ENCODE results near the gene TPST2.

TPST2 gene

DNA sequence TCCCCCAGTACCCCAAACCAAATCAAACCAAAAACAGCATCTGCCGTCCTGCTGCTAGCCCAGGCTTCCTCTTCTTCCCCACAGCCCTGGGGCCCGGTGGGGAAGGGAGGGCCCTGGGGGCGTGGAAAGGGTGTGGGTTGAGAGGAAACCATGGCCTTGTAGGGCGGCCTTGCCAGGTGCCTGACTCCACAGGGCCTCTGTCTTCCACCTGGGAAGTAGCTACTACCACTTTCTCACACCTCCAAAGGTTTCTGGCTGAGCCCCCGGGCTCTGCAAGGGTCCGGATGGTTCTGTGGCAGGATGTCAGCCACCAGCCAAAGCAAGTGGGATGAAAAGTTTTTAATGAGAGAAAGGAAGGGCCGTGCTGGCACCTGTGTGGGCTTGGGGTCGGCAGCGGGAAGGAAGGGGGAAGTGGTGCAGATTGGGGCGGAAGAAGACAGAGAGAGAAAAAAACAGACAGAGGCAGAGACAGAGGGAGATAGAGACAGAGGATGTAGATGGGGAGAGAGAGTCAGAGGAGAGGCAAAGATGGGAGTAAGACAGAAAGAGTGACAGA lies 10.5 kb downstream of the TPST2 start:
- peak; percentile 44 for DNase-seq

DNA sequence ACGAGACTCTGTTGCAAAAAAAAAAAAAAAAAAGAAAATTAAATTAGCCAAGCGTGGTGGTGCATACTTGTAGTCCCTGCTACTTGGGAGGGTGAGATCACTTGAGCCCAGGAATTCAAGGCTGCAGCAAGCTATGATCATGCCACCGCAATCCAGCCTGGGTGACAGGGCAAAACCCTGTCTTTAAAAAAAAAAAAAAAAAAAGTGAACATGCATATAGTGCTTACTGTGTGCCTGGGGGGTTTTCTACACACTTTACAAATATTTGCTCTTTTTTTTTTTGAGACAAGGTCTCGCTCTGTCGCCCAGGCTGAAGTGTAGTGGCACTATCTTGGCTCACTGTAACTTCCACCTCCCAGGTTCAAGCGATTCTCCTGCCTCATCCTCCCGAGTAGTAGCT lies 12.9 kb downstream of the TPST2 start:
- no peak for DNase-seq

DNA sequence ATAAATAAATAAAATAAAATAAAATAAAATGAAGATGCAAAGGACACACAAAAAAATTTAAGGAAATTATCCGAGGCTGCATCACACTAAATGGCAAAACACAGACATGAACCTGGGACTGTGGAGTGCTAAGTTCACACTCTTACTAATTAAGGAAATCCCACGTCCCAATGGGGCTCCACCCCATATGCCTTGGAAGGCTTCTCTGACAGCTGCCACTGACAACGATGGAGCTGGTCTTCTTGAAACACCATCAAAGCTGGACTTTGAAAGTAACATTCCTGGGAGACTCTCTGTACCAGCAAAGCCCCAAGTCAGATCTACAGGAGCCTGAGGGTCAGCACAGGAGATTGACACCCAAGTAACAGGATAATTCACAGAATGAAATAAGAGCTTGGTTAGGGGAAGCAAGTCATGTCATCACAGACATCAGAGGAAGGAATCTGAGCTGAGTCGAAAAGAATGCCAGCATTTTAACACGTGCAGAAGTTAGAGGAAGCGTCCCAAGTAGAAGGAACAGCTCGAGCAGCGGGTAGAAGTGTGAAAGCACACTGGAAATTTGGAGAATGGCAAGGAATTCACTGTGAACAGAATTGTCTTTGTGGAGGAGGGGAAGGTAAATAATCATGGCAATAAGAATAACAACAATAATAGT lies 13.8 kb downstream of the TPST2 start:
- no peak for DNase-seq

DNA sequence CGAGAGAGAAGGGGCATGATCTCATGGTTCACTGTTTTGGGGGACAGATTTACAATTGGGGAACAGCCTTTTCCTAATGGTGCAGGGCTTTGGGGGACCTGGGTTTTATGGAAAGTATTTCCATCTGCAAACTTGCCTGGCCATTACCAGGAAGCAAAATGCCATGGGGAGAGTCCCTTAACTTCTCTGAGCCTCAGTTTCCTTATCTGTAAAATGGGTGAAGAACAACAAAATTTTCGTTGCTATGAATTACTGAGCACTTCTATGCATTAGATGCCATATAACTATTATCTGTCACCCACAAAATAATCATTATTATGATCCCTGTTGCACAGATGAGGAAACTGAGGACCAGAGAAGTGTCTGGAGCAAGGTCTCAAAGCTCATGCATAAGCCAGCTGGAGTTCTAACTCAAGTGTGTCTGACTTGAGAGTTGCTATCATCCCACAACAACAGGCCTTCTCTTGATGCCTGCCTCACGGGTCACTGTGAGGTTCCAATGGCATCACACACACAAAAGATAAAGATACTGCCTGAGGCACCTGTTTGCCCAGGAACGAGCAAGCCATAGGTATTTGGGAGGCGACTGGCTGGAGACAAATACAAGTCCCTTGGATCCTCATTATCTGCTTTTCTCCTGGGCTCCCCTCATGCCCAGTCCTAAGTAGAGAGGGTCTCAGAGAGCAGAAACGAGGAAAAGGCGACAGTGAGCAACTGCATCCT lies 15.8 kb downstream of the TPST2 start:
- DNase-seq: no peak

DNA sequence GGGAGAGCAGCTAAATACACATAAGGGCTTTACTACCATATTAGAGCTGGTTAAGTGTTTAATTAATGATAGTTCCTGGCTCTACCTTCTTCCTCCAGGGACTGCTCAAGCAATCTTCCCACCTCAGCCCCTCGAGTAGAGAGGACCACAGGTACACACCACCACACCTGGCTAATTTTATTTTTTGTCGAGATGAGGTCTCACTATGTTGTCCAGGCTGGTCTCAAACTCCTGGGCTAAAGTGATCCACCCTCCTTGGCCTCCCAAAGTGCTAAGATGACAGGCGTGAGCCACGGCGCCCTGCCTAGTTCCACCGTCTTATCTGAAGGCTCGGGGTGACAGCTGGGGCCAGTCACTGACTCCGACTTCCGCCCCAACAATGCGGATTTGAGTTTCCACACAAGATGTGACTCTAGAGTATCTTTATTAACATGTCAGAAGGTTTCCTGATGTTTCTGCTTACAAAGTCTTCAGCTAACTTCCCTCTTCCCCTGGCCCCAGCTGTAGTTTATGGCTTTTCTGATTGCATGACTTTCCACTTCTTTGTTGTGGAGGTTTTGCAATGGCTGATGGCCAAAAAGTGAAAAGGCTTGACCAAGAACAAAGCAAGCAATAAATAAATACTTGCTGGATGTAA lies 16.8 kb downstream of the TPST2 start:
- no peak for DNase-seq

DNA sequence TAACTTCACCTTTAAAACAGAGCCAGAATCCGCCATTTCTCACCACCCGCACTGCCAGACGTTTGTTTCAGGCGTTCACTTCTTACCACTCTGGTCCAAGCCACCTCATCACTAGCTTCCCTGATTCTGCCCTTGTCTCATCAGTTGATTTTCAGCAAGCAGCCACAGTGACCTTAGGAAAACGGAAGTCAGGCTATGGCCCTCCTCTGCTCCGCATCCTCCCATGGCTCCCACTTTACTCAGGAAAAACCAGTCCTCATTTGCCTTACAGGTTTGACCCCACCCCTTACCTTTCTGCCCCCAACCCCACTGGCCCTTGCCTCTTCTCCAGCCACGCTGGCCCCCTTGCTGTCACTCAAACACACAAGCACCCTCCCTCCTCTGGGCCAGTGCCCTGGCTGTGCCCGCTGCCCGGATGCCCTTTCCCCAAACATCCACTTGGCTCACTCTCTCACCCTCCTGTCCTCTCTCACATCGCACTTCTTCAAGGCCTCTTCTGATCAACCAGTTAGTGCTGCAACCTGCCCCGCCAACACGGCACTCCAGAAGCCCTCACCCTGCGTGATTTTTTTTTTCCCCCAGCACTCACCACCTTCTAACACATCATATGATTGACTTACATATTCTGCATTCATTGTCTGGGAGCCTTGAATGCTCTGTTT lies 18.9 kb downstream of the TPST2 start:
- no peak for DNase-seq

DNA sequence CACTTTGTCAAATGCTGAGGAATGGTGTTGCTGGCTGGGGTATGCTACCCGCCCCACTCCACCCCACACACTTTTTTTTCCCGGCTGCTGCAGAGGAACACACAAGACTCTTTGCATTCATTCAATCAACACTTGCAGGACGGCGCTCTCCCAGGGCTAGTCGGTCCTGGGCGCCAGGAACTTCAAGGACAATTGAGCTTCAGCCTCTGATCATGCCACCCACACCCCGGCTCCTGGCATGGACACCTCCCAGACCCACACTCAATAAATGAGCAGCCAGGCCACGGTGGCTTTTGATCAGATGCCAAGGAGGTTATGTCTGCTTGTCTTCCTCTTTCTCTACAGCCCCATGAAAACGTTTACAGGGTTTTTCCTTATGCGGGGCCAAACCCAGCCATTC lies 19.8 kb downstream of the TPST2 start:
- no peak for DNase-seq

DNA sequence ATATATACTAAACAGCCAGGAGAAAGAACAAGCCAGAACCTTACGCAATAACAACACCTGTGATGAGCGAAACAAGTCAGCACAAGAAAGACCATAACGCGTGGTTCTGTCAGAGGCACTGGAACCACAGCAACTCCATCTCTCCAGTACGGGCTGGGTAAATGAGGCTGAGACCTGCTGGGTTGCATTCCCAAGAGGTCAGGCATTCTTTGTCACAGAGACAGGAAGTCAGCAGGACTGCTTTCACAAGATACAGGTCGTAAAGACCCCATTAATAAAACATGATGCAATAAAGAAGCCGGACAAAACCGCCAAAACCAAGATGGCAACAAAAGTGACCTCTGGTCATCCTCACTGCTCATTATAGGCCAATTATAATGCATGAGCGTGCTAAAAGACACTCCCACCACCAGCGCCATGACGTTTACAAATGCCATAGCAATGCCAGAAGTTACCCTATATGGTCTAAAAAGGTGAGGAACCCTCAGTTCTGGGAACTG lies 21.7 kb downstream of the TPST2 start:
- DNase-seq: no peak

DNA sequence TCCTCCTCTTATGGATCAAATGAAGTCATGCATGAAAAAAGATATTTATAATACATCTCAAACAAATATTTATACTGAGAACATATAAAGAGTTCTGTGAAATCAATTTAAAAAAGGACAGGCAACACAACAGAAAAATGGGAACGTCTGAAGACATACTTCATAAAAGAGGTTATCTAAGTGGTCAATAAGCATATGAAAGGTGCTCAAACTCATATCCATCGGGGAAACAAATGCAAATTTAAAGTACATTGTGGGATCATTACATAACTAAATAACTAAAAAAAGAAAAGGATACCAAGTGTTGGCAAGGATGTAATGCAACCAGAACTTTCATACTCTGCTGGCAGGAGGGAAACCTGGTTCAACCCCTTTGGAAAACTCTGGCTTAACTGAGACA lies 22.3 kb downstream of the TPST2 start:
- no peak for DNase-seq

DNA sequence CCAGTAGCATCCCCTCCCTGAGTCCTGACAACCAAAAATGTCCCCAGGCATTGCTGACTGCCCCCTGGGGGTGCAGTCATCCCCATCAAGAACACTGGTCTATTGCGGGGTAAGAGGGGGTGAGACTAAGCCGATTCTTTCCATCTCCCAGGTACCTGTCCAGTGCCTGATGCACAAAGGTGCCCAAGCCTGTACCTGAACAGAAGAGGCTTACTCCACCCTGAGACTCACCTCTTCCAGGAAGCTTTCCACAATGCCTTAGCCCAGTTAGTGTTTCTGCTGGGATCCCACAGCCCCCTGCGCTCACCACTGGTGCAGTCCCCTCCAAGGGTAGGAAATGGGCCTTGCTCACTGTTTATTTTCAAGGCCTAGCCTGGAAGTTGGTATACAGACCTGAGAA lies 22.9 kb downstream of the TPST2 start:
- no peak for DNase-seq

DNA sequence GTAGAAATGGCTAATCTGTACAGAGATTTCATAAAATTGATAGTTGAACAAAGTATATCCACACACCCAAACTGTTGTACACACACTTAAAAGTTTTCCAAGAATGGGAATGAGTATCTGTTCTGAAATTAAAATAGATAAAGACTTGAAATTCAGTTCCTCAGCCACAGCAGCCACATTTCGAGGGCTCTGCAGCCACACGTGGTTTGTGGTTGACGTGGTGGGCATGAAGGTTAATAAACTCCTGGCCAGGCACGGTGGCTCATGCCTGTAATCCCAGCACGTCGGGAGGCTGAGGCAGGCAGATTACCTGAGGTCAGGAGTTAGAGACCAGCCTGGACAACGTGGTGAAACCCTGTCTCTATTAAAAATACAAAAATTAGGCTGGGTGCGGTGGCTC lies 24.0 kb downstream of the TPST2 start:
- no peak for DNase-seq

DNA sequence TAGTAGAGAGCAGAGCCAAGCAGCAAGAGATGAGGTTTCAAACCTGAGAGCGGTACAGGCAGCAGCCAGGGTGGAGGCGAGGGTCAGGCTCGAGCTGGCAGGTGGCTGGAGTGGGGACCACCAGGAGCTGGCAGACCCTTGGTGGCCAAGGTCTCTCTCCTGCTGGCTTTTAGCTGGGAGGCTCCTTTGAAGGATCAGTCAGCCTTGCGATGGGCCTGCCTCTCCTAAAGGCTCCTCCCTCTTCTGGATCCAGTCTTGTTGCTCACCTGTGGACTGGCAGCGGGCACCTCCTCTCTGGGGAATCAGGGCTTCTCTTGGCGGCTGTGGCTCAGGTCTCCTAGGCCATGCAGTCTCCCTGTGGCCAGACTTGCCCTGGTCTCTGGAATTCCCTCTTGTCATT lies 24.8 kb downstream of the TPST2 start:
- DNase-seq: no peak

DNA sequence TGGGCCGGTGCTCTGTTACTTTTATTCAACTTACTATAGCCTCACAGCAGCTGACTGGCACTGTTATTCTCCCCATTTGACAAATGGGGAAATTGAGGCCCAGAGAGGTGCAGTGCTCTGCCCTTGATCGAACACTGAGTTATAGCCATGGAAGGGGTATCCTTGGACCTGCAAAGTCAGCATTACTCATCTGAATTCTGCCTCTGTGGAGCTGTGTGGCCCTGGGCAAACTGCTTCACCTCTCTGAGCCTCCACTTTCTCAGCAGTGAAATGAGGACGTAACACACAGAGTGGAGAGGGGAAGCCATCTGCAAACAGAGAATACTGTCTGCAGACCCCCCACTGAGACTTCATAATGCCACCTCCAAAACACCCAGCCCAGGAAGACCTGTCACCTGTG lies 25.3 kb downstream of the TPST2 start:
- no peak for DNase-seq

DNA sequence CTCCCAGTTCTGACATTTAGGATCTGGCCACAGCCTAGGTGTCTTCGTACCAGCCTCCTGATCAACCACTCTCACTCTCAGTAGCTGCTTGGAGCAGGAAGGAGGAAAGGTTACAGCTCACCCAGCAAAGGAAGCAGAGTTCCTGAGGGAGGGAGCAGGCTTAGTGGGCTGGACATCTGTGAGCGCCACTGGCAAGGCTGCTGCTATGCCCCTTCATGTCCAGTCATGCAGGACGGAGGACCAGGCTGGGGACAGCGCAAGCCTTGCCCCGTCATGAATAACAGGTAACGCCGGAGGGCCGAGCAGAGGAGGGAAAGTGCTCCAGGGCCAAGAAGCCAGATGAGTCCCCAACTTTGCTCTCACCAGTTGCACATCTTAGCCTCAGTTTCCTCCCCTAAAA lies 25.8 kb downstream of the TPST2 start:
- DNase-seq: no peak

DNA sequence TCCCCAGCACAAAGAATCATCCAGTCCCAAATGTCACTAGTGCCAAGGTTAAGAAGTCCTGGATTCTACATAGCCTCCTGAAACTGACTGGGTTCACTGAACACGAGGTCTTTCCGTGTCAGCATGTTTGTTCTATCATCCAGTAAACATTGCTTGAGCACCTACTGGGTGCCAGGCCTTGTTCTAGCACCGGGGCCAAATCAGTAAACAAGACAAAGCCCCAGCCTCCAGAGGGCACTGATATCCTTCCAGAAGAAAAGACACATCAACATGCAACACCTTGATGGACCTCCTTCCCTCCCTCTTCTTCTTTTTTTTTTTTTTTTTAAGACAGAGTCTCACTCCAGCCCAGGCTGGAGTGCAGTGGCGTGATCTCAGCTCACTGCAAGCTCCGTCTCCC lies 26.9 kb downstream of the TPST2 start:
- no peak for DNase-seq

DNA sequence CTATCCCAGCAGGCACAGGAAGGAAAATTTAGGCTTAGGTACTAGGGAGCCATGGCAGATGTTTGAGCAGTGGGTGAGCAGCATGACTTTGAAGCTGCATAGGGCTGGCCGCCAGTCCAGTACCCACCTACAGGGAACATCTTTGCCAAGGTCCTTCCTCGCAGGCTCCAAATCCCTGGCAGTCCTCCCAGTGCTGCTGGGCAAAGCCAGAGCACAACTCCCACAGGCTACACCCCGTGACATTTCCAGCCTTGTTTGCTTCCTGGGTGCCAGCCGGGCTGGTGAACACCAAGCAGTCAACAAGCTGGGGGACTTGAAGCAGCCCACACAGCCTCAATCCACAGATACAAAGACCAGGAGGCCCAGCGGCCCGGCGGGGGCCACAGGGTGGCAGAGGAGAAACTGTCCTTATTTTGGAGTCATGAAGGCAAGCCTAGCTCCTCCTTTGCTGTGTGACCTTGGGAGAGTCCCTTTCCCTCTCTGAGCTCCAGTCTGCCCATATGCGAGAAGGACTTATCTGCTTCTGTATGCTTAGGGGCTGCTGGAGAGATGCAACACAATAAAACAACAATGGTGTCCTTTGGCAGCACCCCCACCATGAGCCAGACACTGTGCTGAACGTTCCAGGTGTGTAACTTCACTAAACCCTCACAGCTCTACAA lies 28.0 kb downstream of the TPST2 start:
- DNase-seq: no peak

DNA sequence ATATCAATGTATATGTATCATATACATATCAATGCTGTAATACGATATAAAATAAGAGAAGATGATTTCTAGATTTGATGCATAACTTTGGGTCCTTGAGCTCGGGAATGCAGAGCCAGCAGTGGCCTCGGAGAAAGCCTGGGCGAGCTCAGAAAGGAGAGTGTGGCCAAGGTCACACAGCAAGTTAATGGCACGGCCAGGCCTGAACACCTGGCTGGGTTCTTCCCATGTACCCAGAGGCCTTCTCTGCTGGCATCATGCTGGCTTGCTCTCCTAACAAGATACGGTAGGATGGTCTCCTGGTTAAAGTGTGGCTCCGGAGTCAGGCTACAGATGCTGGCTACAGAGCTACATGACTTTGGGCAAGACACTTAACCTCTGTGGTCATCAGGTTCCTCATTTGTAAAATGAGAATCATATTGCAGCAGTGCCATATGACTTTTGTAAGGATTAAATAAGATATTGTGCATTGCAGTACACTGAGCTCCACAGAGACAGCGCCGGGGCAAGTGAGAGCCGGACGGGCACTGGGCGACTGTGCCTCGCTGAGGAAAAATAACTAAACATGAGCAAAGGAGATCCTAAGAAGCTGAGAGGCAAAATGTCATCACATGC lies 29.9 kb downstream of the TPST2 start:
- no peak for DNase-seq

DNA sequence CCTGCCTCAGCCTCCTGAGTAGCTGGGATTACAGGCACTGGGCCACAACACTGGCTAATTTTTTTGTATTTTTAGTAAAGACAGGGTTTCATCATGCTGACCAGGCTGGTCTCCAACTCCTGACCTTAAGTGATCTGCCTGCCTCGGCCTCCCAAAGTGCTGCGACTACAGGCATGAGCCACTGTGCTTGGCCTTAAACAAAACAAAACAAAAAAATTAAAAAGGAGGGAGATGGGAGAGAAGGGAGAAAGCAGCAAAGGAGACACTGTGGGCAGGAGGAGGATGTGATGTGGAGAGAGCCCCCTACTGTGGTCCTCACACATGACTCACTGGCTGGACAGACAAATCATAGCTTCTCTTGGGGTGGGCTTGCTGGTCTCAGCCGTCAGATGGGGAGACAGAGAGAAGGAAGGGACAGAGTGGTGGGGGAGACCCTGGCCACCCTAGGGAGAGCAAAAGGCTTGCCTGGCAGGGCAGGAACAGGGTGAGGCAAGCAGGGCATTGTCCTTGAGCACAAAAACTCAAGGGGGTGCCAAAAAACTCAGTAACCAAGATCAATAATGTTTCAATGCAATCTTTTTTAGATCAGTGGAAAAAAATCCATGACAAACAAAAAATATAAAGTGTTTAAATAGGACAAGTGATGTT lies 31.6 kb downstream of the TPST2 start:
- DNase-seq: no peak

DNA sequence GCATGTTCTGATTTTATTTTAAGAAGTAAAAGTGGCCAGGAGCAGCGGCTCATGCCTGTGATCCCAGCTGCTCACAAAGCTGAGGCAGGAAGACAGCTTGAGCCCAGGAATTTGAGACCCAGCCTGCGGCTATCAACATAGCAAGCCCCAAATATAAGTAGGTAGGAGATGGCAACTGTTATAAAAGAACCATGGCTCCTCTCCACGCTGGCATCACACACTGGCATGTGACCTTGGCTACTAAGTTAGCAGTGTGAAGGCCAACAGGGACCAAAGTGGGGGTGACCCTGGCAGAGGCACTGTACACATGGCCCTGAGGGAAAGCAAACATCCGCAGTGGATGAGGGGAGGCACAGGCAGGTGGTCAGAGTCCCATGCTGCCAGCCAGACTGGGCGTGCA lies 33.0 kb downstream of the TPST2 start:
- no peak for DNase-seq

DNA sequence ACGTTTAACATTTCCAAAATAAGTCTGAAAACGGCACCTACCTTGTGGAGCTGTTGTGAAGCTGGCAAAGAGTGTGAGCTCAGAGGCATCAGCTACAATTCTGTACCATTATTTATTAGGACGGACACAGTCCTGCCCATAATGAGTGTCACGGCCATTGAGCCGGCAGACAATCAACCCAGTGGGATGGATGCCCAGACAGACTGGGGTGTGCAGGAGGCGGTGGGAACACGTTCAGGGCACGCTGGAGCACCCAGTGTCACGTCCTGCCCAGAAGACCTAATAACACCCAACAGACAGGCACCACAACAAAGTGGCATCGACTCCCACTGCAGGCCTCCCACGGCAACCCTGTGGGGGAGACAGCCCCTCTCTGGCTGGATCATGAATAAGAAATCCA lies 34.5 kb downstream of the TPST2 start:
- DNase-seq: no peak

DNA sequence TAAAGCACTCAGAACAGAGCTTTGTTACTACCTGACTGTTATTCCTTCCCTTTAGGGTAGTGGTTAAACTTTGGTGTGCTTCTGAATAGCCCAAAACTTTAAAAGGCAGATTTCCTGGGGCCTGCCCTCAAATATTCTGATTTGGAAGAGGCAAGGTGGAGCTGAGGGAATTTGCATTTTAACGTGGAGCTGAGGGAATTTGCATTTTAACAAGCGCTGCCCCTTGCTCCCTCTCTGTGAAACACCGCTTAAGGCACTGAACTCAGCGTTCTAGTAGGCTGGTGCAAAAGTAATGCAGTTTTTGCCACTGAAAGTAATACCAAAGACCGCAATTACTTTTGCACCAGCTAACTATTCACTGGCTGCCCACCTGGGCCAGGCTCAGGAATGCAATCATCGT lies 35.0 kb downstream of the TPST2 start:
- no peak for DNase-seq

Measured in stimulated activated naive CD4-positive, alpha-beta T cell treated with Interleukin-2 at 50 U/mL for 16 hours (primary cell).